Coronary artery (tissue), 2 donors: ENCODE data around the gene FREY1.

ENCODE experiments used
- DNase-seq: peaks from one replicate; pipeline ENCODE4 v3.0.0-alpha.2; 2017; ENCODE audit warnings: low spot score
- H3K27ac ChIP-seq, 2 donors: fragments of 200-600 bp; sonication (generic); one replicate each; pipeline ENCODE4 v1.5.1; 2016 to 2019
- H3K4me3 ChIP-seq: fragments of 200-600 bp; sonication (generic); 2 replicates; pipeline ENCODE4 v1.5.1; 2016; ENCODE audit warnings: mild to moderate bottlenecking, moderate library complexity
- TF ChIP-seq, protein P1 (sequence below): fragments of 200-600 bp; sonication (generic); IDR thresholded peaks from one replicate; pipeline ENCODE4 v1.5.1; 2019; ENCODE audit warnings: antibody characterized with exemption

Gene FREY1

DNA sequence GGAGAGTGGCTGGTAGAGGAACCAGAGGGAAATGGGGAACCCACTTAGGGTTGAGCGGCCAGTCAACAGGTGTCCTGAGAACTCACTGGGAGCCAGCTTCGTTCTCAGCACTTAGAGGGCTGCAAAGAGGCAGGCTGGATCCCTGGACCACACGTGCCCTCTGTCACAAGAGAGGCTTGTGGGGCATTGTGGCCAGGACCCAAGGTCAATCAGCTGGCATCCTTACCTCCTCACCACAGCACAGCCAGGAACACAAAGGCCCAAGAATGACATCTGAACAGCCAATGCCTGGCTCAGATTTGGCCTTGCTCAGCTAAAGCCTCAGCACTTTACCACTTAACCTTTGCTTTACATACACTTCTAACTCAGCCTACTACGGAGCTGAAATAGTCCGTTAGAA is 14.2 kb downstream of the FREY1 start:
- TF ChIP-seq, protein P1, sequence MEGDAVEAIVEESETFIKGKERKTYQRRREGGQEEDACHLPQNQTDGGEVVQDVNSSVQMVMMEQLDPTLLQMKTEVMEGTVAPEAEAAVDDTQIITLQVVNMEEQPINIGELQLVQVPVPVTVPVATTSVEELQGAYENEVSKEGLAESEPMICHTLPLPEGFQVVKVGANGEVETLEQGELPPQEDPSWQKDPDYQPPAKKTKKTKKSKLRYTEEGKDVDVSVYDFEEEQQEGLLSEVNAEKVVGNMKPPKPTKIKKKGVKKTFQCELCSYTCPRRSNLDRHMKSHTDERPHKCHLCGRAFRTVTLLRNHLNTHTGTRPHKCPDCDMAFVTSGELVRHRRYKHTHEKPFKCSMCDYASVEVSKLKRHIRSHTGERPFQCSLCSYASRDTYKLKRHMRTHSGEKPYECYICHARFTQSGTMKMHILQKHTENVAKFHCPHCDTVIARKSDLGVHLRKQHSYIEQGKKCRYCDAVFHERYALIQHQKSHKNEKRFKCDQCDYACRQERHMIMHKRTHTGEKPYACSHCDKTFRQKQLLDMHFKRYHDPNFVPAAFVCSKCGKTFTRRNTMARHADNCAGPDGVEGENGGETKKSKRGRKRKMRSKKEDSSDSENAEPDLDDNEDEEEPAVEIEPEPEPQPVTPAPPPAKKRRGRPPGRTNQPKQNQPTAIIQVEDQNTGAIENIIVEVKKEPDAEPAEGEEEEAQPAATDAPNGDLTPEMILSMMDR = no peak
- Histone ChIP-seq H3K4me3 (no peak overlapping the region), H3K27ac (no peak overlapping the region)
- DNase-seq = no peak

DNA sequence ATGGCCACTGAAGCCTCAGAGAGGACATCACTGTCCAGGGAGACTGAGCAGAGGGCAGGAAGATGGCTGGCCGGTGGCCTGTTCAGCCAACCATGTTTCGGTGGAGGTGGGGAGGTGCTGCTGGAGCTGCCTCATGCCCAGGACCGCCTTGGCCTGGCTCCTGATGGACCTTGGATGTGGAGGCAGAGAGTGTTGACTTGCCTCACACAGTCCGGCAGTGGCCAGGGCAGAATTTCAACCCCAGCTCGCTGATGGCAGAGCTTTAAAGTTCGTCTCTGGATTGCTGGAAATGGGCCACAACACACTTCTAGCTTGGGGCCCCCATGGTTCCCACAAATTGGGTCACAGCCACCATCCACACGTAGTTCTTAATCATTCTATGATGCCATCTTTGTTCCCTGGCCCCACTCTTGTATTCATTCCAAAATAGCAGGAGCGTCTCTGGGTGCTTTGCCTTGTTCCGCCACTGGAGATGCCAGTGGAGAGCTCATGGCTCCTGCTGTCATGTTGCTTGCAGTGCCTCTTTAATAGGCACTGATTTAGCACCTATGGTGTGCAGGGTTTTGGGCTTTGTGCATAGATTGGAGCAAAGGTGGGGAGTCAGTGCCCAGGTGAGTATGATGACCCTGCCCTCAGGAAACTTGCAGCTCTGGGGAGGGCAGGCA is 16.1 kb downstream of the FREY1 start:
- Histone ChIP-seq H3K27ac (no peak overlapping the region), H3K4me3 (no peak overlapping the region)
- no peak for DNase-seq
- TF ChIP-seq, protein P1 = no peak

DNA sequence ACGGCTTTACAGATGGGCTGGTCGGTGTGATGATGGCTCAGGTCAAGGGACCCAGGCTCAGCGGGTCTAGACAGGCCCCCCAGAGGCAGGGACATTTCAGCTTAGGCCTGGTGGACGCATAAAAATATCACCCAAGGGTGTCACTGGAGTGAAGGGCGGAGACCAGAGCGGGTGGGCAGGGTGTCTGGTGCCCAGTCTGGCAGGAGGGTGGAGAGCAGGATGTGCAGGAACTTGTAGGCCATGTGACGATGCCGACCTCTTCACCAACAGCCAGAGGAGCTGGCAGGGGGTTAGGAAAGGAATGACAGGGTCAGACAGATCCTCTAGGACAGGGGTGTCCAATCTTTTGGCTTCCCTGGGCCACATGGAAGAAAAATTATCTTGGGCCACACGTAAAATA is 17.1 kb downstream of the FREY1 start:
- Histone ChIP-seq H3K27ac (no peak overlapping the region), H3K4me3 (no peak overlapping the region)
- TF ChIP-seq, protein P1 = no peak
- no peak for DNase-seq

DNA sequence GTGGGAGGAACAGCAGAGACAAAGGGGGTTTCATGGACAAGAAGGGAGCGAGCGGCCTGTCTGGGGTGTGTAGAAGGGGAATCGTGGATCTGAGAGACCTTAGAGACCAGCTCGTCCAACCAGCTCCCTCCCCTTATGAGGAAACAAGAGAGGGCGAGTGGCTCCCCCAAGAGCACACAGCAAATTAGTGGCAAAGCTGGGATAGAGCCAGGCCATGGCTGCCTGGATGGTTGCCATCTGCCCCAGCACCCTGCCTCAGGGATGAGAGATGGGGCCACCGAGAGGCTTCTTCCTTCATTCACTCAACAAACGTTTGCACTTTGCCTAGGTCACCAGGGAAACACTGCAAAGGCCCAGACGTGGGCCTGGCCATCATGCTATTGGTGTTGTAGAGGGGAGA is 17.5 kb downstream of the FREY1 start:
- TF ChIP-seq, protein P1 = no peak
- no peak overlapping the region for H3K27ac ChIP-seq
- no peak overlapping the region for H3K4me3 ChIP-seq
- no peak for DNase-seq

- no peak for DNase-seq
- Histone ChIP-seq H3K27ac (no peak overlapping the region), H3K4me3 (no peak overlapping the region)
- TF ChIP-seq, protein P1 = no peak
These were observed 19.5 kb downstream of the FREY1 start for GRCh38 chr11:45887587-45887986.

DNA sequence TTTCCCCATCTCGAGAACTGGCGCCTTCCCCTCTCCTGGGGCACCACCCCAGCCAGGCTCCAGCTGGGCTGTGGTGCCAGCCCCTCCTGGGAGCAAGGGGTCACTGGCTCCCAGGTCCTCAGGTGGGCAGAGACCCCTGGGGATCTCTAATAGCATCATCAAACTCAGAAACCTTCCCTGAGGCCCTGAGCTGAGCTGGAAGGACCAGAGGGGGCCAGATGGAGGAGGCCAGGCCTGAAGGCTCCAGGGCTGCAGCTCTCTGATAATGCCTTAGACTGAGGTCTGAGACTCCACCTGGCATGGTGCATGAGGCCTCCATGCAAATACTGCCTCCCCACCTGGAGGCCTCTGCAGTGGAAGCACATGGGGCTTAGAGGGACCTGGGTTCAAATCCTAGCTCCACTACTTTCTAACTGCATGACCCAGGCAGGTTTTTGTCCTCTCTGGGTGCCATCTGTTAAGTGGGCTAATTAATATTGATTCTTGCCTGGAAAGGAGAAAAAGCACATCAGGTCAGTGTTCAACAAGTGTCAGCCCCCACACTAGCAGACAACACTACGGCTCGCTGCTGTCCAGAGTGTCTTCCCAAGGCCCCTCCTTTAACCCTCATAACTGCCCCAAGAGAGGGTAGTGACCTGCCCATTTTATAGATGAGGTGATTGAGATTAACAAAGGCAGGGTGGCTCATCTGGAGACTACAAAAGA is 20.1 kb downstream of the FREY1 start:
- TF ChIP-seq, protein P1 = no peak
- no peak overlapping the region for H3K27ac ChIP-seq
- no peak for DNase-seq
- no peak overlapping the region for H3K4me3 ChIP-seq
